Kidney epithelial cell (primary cell): ENCODE results near the gene AKAP13. TPM values are rescaled to one million over a fixed set of nuclear protein-coding genes. Genes with fewer than 3 reads are reported as not detected.

Experiments
- DNase-seq: peaks from one replicate; pipeline ENCODE4 v3.0.0-alpha.2; 2010; ENCODE audit warnings: low read depth
- H3K27me3 ChIP-seq: 2 replicates; pipeline ENCODE4 v1.6.0; 2011; ENCODE audit warnings: low read length; ENCODE audit not compliant: control insufficient read depth, insufficient read depth
- H3K36me3 ChIP-seq: 2 replicates; pipeline ENCODE4 v1.5.1; 2011; ENCODE audit warnings: low read length; ENCODE audit not compliant: control insufficient read depth, insufficient read depth
- H3K4me3 ChIP-seq: 2 replicates; pipeline ENCODE4 v1.5.1; 2011; ENCODE audit warnings: low read depth, mild to moderate bottlenecking, control low read depth, low read length
- CTCF ChIP-seq: IDR thresholded peaks from 2 replicates; pipeline ENCODE4 v1.5.1; 2011; ENCODE audit warnings: mild to moderate bottlenecking, moderate library complexity, low read length, control low read depth, inconsistent platforms; ENCODE audit not compliant: insufficient read depth, poor library complexity, severe bottlenecking
- total RNA-seq: library from RNA; depleted of rRNA; stranded (reverse); fragments of >200 nt; gene quantifications from 2 replicates; pipeline ENCODE4 v1.2.3, GENCODE V29; 2015

The AKAP13 gene
- total RNA-seq, 1 donor from 2014 or later: 54.0 TPM

- no peak for TF ChIP-seq CTCF
- no peak for DNase-seq
- no peaks in the 10 kb centered on the region for H3K27me3 ChIP-seq
- H3K36me3 ChIP-seq: no peaks in the 10 kb centered on the region
- no peak overlapping the region for H3K4me3 ChIP-seq
These were observed 213.5 kb downstream of the AKAP13 start for GRCh38 chr15:85593809-85594445.

- Histone ChIP-seq H3K4me3 (no peak overlapping the region), H3K27me3 (no peaks in the 10 kb centered on the region)
- DNase-seq: no peak
These were observed 215.6 kb downstream of the AKAP13 start for GRCh38 chr15:85595804-85596536.

GRCh38 chr15:85597155-85597815 is 216.9 kb downstream of the AKAP13 start:
- TF ChIP-seq CTCF: no peak
- no peaks in the 10 kb centered on the region for H3K36me3 ChIP-seq
- H3K4me3 ChIP-seq: no peak overlapping the region
- no peak for DNase-seq
- H3K27me3 ChIP-seq: no peaks in the 10 kb centered on the region

More at GRCh38 chr15:85595804-85596536, 215.6 kb downstream of the AKAP13 start:
- H3K36me3 ChIP-seq: no peaks in the 10 kb centered on the region
- TF ChIP-seq CTCF: no peak

GRCh38 chr15:85598219-85598618 is 217.8 kb downstream of the AKAP13 start:
- H3K27me3 ChIP-seq: no peaks in the 10 kb centered on the region
- no peak for DNase-seq
- no peak for TF ChIP-seq CTCF

GRCh38 chr15:85598718-85599398 is 218.5 kb downstream of the AKAP13 start:
- H3K4me3 ChIP-seq: no peak overlapping the region
- DNase-seq: no peak
- TF ChIP-seq CTCF: no peak
- no peaks in the 10 kb centered on the region for H3K27me3 ChIP-seq
- no peaks in the 10 kb centered on the region for H3K36me3 ChIP-seq

More at GRCh38 chr15:85598219-85598618, 217.8 kb downstream of the AKAP13 start:
- H3K36me3 ChIP-seq: no peaks in the 10 kb centered on the region
- no peak overlapping the region for H3K4me3 ChIP-seq
